GM18520 (cell line): ENCODE data around the gene TCERG1L.

ENCODE experiments used
- ATAC-seq: cut with Tn5 transposase; IDR thresholded peaks from one replicate; pipeline ENCODE4 v1.9.1; 2021; ENCODE audit not compliant: unreplicated experiment

Gene TCERG1L

GRCh38 chr10:131271966-131272365 is 39.6 kb downstream of the TCERG1L start:
- ATAC-seq, result no peak

GRCh38 chr10:131271195-131271880 is 40.2 kb downstream of the TCERG1L start:
- ATAC-seq, result no peak

- no peak for ATAC-seq
Measured at GRCh38 chr10:131270461-131271190, 40.9 kb downstream of the TCERG1L start.

DNA sequence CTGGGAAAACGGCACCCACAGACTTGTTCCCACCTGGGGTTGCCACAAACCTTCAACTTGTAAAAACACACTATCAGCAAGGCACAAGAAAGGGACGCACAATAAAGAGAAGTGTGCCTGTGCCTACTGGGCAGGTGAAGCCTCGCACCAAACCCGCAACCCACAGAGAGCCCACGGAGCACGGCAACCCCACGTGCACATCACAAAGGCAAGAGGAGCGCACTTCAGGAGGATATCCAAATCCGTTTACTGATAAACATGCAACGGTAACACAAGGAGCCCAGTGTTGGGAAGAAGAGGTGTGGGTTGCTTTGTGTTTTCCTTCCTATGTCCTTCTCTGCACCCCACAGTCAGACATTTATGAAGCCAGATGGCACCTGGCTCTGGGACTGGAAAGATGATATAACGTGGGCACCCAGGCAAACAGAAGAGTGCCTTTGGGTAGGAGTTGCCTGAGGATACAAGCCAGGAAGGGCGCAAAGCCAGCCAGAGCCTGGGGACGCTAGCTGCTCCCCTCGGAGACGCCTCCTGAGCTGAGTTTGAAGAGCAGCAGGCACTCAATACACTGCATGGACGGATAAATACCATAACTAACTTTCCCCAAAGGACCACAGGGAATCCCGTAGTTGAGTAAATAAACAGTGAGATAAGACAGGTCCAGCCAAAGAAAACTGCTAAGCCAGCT is 41.6 kb downstream of the TCERG1L start:
- no peak for ATAC-seq

DNA sequence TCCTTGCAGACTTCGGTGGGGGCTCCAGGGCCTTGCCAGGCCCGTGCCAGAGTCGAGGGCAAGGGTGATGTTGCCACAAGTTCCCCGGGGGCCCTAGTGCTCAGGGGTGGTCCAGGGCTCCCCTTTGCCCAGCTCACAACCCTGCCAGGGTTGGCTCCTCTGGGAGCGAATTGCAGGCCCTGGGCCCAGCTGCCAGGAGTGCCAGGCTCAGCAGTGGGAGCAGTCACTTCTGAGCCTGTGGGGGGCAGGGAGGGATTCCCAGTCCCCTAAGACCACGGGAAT is 43.8 kb downstream of the TCERG1L start:
- ATAC-seq, result no peak

GRCh38 chr10:131266936-131267813 is 44.3 kb downstream of the TCERG1L start:
- ATAC-seq, result no peak

DNA sequence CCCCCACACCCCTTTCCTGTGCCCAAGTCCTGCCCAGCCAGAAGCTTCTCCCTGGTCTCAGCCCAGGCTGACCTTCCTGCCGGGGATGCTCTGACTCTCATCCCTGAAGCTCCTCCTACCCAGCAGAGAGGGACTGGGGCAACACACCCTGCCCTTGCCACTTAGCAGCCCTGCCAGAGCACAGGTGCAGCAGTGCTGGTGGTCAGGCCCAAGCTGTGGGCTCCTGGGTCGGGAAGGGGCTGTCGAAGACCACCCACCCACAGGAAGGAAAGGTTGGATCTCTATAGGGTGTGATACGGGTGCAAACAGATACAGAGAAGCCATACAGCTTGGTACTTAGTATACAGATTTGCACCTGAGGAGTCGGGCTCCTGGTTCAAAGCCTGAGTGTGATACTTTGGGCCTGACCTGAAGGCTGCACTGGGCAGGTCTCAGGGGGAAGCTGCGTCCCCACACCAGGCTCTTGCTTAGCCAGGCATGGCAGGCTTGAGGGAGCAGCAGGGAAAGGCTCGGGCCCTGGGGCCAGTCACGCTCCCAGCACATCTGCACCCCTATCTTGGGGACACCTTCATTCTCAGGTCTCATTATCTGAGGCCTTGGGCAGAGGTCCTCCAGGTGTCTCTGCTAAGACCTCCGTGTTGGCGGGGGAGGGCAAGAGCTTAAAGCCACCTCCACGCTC is 47.3 kb downstream of the TCERG1L start:
- ATAC-seq, result no peak

GRCh38 chr10:131261890-131262475 is 49.5 kb downstream of the TCERG1L start:
- no peak for ATAC-seq

DNA sequence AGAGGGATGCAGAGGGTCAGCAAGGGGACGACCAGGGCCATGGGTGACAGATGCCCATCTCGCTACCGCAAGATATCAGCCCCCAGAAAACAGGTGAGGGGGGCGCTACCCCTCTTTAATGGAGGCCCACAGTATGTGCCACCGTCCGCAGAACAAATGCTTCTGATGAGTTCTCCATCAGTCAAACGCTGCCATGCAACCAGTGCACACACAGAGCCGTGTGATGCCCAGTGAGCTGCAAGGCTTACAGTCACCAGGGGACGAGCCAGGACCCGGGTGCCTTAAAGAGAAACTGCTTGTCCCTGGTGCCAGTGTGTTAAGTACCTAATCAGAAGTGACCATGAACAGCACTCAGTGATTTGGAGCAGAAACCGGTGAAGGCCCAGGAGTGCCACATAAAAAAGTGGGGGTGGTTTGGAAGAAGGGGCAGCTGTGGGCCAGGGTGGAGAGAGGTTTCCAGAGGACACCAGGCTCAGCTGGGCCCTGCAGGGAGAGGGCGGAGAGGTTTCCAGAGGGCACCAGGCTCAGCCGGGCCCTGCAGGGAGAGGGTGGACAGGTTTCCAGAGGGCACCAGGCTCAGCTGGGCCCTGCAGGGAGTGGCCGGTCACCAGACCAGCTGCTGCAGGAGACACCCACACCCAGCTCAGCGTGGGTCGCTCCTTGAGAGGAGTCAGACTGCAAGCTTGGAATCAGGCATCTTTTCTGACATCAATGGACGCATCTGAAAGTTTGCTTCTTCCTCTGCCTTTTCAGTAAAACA is 50.9 kb downstream of the TCERG1L start:
- no peak for ATAC-seq

DNA sequence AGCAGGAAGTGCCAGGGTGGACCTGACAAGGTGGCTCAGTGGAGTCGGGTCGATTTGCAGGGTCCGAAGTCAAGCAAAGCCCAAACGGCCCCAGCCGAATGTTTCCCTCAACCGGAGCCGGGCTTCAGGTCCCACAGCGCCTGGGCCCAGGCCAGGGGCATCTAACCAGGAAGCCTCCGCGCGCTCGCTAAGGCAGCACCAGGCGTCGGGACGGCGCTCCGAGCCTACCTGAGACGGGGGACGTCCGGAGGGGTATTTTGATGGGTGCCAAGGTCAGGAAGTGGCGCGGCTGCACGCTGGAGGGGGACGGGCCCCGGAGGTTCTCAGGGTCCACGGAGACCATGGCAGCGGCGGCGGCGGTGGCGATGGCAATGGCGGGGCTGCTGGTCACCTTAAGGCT is 51.5 kb downstream of the TCERG1L start:
- ATAC-seq, result no peak

DNA sequence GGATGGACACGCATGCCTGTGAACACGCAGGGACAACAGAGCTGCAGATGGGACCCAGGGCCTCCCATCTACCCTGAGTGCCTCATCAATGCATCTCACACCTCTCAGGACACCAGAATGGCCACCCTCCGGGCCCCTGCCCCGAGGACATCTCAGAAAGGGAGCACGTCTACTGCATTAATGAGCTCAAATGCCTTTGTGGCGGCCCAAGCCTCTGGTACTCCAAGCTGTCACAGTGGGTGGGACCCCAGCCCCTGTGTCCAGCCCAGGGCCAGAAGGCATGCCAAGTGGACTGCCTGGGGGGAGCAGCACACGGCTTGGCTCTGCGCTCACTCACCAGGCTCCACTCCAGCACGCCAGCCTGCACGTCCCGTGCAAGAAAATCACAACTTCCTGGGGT is 52.0 kb downstream of the TCERG1L start:
- no peak for ATAC-seq

DNA sequence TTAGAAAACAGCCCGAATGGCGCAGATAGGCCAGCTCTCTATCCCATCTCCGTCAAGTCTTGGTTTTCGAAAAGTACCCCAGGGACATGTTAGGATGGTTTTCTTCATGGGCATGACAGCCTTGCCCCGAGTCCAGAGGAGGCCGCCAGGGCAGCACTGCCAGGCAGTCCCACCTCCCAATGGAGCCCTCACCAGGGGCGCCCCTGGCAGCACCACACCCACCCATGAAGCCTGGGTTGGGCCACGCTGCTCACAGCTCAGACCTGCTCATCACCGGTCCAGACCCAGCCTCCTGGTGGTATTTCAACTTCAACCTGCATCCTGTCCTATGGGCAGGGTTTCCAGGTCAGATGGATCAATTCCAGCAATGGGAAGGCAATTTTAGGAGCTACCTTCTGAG is 53.3 kb downstream of the TCERG1L start:
- ATAC-seq, result no peak

DNA sequence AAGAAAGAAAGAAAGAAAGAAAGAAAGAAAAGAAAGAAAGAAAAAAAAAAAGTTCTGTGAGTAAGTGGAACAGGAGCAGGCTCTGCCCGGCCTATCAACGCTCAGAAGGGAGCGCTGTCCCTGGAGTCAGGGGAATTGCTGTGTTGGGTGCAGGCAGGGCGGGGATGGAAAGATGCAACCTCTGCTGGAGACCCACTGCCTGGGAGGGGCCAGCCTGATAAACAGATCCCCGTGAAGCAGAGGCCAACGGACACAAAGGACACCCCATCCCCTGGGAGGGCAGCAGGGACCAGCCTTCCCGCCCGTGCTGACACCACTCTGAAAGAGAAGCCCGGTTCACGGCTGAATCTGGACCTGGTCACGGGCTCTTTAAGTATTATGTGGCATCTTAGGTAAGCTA is 54.5 kb downstream of the TCERG1L start:
- no peak for ATAC-seq

DNA sequence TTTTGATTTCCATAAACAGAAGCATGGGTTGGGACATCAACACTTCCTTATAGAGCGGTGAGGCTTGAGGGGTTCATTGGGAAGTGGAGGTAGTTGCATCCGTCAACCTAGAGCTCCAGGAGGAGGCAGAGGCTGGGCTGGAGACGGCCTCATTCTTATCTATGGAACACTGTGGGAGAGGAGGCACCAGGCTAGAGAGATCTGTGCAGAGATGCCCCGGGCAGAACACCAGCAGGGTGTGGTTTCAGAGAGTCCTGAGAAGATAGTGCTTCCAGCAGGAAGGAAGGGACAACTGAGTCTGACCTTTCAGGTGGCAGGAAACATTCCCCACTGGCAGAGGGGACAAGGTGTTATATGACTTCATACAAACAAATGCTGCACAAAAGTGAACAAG is 56.7 kb downstream of the TCERG1L start:
- no peak for ATAC-seq

DNA sequence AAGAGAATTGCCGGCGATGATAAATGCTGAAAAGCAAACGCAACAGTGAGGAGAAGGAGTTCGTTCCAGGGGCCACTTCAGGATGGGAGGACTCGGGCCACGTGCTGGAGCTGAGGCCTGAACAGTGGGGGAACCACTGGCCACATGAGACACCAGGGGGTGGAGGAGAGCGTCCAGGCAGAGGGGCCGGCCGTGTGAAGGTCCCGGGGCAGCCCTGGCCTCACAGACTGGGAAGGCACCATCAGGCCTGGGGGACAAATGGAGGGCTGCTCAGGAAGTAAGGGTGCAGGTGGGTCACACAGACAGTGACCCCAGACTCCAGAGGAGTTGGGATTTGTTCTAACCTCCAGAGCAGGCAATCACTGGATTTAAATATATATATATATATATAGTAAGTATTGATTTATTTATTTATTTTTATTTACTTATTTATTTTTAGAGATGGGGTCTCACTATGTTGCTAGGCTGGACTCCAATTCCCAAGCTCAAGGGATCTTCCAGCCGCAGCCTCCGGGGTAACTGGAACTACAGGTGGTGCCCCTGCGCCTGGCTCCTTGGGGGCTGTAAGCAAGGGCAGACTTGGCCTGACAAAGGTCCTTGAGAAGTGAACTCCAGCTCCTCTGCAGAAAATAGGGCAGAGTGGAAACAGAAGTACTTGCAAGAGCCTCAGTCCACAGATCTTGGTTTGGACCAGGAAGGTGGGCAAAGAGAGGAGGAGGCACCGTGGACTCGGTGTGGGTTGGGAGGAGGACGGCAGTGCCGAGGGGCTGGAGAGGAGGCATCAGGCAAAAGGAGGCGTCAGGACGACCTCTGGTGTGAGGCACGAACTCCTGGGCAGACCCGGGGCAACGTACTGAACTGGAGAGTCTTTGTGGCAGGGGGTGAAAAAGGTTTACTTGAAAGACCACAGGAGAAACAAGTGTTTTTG is 57.3 kb downstream of the TCERG1L start:
- no peak for ATAC-seq

DNA sequence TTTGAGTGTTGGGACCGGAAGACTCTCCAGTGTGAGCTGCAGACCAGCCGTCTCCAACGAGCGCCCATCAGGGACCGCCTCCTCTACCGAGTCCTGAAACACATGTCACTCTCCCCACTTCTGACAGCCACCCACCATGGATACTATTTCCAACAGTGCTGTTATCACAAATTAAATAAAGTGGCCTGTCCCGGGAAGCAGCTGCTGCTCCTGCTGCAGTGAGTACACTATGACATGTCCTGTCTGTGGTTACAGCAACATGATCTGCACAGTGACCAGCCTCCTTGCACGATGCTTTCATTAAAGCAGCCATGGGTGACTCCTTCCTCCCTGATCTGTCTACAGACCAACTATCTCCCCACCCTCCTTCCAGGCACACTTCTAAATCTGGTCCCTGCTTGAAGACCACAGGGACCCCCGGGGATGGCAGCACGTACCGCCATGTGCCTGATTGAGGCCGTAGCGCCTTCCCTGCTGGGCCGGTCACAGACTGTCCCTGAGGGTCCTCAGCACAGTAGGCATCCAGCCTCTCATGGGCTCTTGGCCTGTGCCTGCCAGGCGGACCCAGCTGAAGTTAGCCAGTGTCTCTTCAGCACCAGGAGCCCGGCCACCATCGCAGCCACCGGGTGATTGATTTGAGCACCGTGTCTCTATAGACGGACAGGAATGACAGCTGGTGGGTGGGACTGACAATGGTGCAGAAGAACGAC is 58.8 kb downstream of the TCERG1L start:
- no peak for ATAC-seq

DNA sequence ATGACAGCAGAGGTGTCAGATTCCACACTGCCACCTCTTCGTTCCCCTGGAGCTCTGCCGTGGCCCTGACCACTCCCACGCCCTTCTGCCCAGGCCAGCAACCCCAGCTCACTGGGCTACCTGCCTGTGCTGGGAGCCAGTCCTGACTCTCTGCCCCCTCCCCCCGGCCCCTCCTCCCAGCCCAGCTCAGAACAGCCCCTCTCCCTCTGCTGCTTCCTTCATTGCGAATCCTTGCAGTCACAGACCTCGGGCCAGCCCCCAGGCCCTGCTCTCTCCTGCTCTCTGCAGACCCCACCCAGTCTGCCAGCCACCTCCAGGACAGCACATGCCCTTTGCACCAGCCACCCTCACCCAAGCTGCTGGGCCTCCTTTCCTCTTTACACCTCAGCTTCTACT is 60.4 kb downstream of the TCERG1L start:
- ATAC-seq, result no peak
